ENCODE data around the gene AFF3. TPM values are rescaled to one million over a fixed set of nuclear protein-coding genes. Genes with fewer than 3 reads are reported as not detected.

AFF3 gene
- total RNA-seq, 1 experiment from 2014 or later: 8.9 TPM

DNA sequence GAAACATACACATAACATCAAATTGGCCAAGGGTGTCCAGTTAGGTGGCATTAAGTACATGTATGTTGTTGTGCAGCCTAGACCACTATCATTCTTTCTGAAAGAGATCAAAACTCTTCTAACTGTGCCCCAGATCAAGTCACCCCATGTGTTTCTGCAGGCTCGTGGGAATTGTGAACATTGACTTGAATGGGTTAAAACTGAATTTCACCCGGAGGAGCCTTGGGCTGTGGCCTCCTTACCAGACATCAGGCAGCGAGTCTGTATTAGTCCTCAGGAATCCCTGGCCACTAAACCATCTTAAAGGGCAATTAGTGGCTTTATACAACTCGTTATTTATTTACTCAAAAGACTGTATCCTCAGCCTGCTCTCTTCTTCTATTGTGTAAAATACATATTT, 503.6 kb downstream of the AFF3 start:
- no peak for DNase-seq (ENCODE audit: low read depth)

DNA sequence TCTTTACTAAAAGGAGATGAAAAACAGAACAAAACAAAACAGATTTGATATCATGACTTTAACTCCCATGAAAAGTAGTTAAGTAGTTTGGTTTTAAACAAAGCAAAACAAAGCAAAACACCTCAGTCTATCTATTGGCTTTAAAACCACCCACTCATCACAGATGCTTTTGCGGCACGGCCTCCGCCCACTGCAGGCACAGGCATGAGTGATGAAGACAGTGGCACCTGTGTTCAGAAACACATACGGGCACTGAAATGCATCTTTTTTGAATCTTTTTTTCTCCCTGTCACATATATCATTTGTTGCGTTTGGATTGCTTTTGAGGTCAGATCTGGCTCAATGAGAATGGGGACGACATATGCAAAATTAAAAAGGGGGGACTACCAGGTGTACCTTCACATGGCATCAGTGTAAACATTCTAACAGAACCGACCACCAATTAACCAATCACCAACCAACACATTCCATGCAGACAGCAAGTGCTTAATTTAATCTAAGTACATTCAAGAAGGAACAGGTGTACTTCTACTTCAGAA, 505.2 kb downstream of the AFF3 start:
- no peak for DNase-seq (ENCODE audit: low read depth)

DNA sequence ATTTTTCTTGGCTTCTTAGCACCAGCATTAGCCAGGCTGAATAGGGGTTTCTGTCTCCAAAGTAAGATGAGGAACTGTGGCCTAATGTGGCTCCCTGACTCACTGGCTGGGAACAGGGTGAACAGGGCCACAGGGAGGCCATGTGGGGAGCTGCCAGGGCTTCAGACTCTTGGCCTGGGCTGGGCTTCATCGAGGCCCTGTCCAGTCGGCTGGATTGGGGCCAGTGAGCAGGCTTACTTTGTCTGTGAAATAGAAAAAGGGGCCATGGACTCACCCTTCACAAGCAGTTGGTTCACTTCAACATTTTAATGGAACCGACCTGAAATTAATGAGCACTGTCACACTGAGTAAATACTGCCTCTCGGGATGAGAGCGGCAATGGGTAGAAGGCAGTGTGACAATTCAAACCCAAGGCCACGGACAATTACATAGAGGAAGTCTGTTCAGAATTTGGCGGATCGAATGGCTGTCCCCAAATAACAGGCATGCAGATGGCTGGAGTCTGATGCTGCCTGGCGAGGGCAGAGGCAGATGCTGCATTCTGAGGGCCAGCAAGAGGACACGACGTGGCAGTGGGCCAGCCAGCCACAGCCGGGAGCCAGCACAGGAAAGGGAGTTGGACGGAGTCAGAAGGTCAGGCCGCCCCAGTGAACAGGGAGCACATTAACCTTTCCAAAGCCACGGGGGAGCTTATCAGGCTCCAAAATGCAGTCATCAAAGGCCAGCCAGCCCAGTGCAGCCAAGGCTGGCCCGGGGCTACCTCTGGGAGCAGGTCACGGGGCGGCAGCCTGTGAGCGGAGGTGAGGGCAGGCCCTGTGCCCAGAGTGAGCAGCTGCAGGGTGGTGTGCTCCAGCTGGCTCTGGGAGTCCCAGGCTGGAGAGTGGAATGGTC, 506.0 kb downstream of the AFF3 start:
- peak; percentile 14 for DNase-seq (ENCODE audit: low read depth)

DNA sequence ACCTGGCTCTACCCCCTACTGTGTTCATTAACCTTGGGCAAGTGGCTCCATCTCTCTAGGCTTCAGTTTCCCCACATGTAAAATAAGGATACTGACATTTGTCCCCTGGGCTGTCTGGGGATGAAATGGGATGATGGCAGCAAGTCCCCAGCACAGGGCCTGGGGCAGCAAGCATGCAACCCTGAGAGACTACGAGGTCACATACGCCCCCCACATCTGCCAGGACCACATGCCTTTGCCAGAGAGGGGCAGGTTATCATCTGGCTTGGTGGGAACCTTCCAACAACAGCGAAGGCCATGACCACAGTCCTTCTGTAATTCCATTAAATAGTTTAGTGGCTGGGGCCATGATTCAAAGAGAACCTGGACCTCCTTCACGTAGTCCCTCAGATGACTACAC, 506.7 kb downstream of the AFF3 start:
- no peak for DNase-seq (ENCODE audit: low read depth)

DNA sequence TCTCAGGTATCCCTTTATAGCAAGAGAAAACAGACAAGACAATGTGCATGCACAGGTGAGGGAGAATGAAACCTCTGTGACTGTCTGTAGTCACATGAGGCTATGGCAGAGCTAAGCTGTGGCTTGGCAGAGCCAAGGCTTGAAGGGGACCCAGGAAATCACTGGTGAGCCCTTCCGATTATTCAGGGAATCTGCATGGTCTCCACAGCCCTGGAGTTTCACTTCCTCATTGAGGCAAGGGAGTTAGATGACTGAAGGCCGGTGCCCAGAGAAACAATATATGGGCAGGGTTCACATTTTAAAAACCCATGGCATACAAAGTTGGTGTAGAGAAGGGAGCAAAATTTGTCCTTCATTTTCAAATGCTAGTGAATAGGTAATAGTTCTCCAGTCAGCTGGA, 508.2 kb downstream of the AFF3 start:
- DNase-seq (ENCODE audit: low read depth): no peak

DNA sequence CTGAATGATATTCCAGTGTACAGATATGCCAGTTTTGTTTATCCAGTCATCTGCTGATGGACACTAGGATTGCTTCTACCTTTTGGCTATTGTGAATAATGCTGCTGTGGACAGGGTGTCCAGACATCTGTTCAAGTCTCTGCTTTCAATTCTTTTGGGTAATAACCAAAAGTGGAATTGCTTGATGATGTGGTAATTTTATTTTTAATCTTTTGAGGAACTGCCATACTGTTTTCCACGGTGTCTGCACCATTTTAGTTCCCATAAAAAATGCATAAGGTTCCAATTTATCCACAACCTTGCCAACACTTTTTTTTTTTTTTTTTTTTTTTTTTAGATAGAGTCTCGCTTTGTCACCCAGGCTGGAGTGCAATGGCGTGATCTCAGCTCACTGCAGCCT, 510.7 kb downstream of the AFF3 start:
- DNase-seq (ENCODE audit: low read depth): no peak

DNA sequence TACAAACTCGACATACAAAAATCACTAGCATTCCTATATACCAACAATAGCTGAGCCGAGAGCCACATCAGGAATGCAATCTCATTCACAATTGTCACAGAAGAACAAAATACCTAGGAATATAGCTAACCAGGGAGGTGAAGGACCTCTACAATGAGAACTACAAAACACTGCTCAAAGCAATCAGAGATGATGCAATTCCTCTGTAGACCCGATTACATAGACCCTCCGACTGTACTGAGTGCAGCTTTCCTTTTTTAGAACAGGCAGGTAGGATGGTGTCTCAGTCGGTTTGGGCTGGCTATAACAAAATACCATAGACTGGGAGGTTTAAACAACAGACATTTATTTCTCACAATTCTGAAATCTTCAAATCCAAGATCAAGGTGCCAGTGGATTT, 513.1 kb downstream of the AFF3 start:
- DNase-seq (ENCODE audit: low read depth): no peak

DNA sequence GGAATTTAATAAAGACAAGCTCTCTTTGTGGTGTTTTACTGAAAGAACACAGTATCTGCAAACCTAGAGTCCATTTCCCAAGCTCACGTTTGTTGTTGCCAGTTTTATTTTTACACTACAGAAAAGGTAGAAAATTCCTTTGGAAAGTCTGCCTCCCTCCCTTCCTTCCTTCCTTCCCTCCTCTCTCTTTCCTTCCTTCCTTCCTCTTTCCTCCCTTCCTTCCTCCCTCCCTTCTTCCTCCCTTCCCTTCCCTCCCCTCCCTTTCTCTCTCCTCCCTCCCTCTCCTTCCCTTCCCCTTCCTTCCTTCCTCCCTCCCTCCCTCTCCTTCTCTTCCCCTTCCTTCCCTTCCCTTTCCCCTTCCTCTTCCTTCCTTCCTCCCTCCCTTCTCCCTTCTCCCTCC, 516.2 kb downstream of the AFF3 start:
- no peak for DNase-seq (ENCODE audit: low read depth)

DNA sequence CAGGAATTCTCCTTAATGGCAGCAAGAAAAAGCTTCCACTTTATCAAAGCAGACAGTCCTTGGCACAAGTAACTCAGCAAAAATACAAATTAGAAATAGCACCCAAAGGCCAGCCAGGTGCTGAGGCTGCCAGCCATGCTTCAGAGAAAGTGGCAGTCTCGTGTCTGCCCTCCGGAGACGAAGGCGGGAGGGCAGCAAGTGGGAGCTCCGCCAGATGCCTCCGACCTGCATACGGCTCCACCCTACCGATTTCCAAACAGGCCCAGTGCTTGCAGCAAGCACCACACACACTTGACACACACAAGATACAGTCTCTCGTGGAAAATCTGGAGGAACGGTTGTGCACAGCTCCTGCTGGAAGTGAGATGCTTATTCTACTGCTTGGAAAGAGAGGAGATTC, 517.7 kb downstream of the AFF3 start:
- DNase-seq (ENCODE audit: low read depth): no peak

DNA sequence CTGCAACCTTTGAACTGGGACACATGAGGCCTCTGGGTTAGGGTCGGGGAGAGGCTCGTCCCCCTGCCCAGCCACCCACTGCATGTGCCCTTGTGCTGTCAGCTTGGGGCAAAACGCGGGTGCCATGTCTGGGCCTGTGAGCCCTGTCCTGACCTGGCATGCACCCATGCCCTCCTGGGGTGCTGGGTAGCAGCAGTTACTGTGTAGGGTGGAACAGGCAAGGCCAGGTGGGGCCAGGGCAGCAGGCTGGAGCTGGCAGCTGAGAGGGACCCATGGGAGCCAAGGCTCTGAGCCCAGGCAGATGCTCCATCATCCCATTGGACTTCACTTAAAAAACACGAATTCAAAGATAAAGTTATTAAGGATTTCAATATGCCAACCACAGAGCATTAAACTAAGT, 518.8 kb downstream of the AFF3 start:
- no peak for DNase-seq (ENCODE audit: low read depth)

DNA sequence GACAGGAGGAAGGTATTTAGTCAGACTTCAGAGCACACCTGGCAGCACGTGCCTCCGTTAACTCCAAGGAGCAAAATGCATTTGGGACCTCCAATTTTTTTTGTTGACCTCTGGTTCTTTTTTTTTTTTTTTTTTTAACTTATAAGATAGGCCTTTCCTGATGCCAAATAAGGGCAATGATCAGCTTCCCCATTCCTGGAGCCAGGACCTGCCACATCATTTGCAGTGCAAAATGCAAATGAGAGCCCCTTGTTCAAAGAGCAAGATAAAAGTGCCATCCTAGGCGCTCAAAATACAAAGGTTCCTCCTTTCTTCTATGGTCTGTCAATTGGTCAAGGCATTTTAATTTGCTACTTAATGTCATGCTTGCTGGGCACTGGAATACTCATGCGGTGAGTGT, 519.4 kb downstream of the AFF3 start:
- no peak for DNase-seq (ENCODE audit: low read depth)

DNA sequence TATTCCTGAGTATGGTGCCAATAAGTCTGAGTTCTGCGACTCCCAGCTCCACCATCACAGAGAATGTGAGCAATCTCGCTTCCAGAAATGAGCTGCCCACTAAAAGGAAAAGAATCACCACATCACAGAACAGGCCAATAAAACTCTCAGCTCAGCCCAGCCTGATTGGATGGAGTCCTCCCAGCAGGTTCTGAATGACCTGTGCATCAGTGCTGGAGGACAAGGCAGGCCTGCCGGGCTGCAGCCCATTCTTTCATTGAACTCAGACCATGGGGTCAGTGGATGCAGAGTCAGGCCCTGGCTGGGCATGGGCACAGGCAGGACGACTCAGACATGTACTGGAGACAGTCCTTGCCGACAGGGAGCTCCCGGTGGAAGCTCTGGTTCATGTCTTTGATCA, 519.9 kb downstream of the AFF3 start:
- no peak for DNase-seq (ENCODE audit: low read depth)

DNA sequence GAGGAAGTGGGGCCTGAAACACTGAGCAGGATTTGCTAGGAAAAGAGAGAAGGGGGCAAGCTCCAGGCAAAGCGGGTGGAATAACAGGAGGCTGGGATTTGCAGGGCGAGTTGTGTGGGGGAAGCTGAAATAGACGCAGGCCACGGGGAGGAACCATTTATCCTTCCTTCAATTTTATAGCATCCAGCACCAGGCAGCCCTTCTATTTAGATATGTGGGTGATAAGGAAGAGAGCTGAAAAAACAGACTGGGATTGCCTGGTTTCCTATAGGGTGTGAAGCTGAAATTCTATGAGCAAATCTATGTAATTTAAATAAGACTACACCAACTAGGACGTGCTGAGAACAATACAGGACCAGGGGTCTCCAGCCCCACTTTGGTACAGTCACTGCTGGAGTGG, 520.6 kb downstream of the AFF3 start:
- DNase-seq (ENCODE audit: low read depth): no peak

DNA sequence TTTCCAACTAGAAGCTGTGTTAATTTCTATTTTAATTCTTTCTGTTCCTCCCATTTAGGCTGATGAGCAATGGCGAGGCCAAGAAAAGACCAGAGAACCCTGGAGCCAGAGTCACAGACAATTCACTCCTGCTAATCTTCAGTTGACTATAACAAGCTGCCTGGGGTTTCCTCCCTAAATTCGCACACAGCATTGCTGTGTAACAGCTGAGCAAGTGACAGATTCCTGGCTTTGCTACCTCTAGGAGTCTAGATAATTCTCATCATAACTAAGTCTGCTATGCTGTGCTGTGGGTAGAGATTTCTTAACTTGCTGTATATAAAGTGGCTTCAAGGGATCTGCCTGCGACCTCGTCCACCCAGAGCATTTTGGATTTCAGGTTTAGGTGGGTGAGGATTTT, 521.3 kb downstream of the AFF3 start:
- DNase-seq (ENCODE audit: low read depth): no peak

DNA sequence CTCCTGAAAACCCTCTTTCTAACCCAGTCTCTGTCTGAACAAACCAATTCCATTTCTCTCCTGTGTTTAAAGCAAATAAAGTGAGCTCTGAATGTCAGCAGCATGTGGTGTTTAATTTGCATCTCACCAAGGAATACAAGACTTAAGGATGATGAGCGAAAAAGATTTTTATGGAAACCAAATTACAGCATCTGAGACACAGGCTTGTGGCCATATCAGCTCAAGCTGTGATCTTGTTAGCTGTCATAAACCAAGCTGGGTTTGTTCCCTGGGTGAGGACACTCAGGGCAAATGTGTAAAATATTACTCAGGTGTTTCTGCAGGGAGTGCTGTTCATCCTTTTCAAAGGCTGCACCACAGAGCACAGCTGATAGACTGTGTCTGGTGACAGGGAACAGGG, 523.2 kb downstream of the AFF3 start:
- DNase-seq (ENCODE audit: low read depth): no peak

DNA sequence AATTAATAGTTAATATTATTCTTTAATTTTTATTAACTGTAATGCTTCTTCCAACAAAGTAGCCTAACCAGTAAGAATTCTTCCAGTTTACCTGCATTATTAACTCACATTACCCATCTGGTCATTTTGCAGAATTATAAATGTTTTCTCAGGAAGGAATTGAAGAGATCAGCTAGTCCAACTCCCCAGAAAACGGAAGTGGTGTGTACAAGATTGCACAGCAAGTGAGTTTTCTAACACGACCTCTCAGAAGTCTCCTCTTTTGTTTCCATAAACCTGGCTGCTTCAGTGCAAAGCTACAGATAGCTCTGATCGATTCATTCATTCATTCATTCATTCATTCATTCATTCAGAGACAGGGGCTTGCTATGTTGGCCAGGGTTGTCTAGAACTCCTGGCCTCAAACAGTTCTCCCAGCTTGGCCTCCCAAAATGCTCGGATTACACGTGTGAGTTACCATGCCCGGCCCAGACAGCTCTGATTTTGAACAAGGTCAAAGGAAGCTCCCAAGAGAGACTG, 523.8 kb downstream of the AFF3 start:
- no peak for DNase-seq (ENCODE audit: low read depth)

DNA sequence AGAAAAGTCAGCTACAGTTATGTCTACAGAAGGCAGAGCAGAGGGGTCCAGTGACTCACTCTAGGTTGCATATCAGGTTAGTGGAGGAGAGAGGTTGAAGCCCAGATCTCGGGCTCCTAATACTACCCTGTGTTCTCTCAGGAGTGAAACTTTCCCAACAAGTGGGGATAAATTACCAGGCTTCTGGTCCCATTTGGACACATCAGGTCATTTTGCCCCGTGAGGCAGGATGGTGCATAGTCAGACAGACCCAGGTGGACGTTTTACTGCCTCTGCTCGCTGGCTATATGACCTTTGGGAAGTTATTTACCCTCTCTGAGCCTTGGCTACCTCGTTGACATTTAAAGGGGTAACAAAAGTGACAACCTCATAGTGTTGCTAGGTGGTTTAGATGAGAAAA, 524.6 kb downstream of the AFF3 start:
- no peak for DNase-seq (ENCODE audit: low read depth)

DNA sequence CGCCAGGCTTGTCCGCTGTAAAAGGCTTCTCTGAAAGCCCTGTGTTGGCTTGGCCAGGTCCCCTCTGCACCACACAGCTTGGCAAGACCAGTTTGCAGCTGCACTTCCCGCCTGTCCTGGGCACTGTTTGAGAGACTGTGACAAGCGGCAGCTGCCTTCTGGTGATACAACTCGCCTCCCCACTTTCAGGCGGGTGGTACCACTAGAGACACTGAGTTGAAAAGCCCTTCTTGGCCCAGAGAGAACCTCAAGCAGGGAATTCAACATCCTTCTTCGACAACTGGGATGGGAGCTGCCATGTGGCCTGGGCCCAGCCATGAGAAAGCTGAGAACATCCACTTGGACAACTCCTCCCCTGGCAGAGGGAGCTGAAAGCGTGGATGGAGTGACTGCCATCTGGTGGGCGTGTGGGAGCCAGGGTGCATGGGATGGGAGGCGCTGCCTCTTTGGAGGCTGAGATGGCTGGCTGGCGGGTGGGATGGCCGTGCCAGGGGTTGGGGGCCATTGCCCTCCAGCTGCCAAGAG, 527.1 kb downstream of the AFF3 start:
- peak; percentile 27 for DNase-seq (ENCODE audit: low read depth)

DNA sequence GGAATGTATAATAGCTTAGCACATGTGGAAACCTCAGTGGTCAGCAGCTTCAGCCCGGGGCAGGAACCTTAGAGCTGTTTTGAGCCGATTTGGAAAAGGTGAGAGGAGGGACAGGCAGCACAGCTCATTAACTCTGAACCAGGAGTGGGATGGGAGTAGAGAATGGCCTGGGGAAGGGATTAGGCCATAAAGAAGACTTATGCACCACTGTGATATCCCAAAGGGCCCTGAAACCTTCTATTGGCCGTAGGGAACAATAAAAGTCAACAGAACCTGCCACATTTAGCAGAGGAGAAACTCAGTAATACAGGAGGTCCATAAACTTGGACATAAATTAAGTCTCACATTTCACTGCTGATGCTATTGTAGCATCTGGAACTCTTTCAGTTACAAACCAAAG, 528.4 kb downstream of the AFF3 start:
- no peak for DNase-seq (ENCODE audit: low read depth)

DNA sequence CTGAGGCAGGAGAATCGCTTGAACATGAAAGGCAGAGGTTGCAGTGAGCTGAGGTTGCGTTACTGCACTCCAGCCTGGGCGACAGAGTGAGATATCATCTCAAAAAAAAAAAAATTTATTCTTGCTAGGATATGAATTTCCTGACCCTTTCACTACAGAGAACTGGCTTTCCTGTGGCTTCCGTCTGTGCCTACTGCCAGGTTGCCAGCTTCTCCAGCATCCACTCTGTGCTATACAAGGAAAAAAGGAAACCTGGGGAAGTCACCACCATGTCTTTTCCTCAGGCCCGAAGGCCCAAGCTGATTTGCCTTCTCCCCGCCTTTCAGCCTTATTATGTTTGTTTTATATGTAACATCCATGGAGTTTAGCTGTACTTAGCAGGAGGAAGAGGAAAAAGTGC, 530.6 kb downstream of the AFF3 start:
- DNase-seq (ENCODE audit: low read depth): no peak

DNA sequence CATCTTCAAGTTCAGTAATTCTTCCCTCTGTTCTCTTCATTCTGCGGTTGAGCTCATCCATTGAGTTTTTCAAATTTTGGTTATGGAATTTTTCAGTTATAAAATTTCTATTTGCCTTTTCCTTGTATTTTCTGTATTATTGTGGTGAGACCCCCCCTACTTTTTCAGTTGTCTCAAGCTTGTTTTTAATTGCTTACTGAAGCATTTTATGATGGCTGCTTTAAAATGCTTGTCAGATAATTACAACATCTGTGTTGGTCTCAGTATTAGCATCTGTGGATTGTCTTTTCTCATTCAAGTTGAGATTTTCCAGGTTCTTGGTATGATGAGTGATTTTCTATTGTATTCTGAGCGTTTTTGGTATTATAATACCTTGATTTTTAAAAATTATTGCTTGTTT, 531.4 kb downstream of the AFF3 start:
- DNase-seq (ENCODE audit: low read depth): no peak

DNA sequence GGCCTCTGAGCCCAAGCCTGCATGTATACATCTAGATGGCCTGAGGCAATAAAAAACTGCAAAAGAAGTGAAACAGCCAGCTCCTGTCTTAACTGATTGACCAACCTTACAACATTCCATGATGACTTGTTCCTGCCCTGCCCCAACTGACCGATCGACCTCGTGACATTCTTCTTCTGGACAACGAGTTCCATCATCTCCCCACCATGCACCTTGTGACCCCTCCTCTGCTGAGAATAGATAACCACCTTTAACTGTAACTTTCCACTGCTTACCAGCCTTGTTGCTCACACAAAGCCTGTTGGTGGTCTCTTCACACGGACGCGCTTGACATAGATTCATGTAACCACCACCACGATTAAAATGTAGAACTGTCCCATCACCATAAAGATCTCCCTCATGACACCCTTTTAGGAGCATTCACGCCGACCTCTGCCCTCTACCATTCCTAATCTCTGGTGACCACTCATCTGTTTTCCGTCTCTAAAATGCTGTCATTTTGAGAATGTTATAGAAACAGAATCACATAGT, 532.5 kb downstream of the AFF3 start:
- no peak for DNase-seq (ENCODE audit: low read depth)

DNA sequence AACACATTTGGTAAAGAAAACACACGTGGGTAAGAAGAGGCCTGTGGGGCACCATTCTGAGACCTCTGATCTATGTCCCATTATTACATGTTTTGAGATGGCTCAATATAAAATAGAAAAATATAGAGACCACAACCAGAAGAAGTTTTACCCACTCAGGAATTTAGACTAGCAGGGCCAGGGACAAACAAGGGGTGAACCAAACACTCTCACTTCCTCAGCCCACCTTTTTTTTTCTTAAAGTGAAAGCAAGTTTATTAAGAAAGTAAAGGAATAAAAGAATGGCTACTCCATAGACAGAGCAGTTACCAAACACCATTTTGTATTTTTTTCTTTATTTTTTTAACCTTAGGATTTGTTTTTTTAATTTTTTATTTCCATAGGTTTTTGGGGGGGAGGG, 533.5 kb downstream of the AFF3 start:
- DNase-seq (ENCODE audit: low read depth): no peak

All from Daoy (cell line).